Right renal pelvis (tissue), 4 donors: ENCODE measurements around the gene RBMS3. TPM values are rescaled to one million over a fixed set of nuclear protein-coding genes. Genes with fewer than 3 reads are reported as not detected.
"Not testable (repeated sequence)": the region's sequence is repeated elsewhere in the genome, so short reads cannot be mapped to it uniquely, and the experiment has no call there.

Experiments used
- DNase-seq, 4 donors: peaks; one replicate each; pipeline ENCODE4 v3.0.0-alpha.2; 2013; ENCODE audit warnings: low read depth in 4 of 4, low spot score in 3 of 4, missing footprints in 1 of 4
- polyA plus RNA-seq, 4 donors: library from polyadenylated mRNA; unstranded; fragments of 120-200 nt; gene quantifications; one replicate each; pipeline ENCODE4 v1.2.1, GENCODE V29; 2013; ENCODE audit not compliant: insufficient read length in 4 of 4

Gene RBMS3
- polyA plus RNA-seq, 4 donors: 10.3 to 15.0 (median 14.5) TPM

DNA sequence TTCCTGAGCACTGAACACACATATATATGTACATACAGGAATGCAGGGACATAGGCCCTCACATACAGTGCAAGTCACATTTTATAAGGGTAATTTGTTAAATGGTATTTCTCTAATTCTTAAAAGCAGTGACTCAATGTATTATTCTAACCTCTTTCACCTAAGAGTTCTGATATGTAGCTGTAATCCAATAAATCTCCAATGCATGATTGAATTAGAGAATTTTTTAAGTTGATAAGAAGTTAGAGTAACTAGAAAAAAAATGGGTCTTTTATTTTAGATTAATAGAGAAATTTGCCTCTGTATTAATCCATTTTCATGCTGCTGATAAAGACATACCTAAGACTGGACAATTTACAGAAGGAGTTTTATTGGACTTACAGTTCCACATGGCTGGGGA is 98.2 kb downstream of the RBMS3 start:
- DNase-seq: no peak

DNA sequence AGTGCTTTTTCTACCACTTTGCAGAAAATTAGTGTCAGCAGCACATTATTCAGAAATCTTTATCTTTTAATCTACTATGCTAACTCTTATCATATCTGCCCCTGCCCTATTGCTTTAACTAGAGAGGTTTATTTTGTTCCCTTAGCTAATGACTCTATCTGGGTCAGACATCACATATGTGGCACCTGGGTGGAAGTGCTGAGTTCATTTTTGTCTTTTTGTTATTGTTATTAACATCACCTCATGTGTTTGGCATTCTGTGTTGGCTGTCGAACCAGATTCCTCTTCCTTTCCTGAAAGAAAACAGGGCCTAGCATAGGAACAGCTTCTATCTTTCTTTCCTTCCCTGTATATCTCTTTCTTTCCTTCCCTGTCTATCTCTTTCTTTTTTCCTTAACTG is 100.7 kb downstream of the RBMS3 start:
- no peak for DNase-seq

DNA sequence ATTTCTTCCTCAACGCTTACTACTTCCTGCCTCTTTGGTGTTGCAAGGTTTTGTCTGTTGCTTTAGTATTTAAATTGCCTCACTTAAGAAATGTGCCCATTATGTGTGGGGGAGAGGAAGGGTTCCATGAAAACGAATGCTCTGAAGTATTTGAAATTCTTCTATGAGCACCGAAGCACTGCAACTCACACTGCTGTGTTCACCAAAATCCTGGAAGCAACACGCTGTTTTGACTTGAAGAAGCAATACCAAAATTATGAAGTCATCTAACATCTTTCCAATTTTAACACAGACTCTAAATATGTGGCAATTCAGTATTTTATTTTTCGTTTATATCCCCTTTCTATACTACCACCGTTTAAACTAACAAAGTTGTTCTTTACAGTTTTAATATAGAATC is 101.5 kb downstream of the RBMS3 start:
- DNase-seq: no peak

DNA sequence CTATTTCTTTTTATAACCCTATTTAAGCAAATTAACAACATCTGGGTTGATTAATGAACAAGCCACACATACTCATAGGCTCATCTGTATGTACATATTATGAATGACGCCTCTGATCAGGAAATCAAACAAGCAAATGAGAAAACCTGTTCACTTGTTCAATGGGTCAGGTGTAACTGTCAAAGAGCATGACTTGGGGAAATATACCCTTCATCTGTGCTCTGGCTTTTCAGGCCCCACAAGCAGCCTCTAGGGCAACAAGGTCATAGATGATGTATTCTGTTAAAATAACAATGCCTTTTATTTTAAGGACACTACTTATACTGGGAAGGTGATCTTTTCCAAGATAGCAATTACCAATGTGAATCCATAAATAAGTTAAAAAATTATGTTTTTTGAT is 102.0 kb downstream of the RBMS3 start:
- DNase-seq: no peak

DNA sequence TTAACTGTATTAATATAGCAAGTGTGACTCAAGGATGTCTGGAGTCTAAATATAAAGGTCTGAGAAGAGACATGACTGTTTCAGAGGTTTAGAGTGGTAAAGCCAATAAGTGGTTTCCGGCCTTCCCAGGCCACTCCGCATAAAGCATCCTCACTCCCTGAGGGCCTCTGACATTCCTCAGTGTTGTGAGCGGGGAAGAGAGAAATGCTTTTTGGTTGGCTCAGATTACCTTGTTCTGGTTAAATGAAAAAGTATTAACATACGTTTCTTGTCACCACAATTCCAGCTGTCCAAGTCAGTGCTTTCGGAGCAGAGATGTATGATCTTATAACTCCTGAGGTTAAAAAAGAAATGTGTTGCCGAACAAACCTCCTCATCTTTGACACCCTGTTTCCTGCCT is 103.8 kb downstream of the RBMS3 start:
- peak in 2 of 4 donors; percentile 11 to 22 for DNase-seq

DNA sequence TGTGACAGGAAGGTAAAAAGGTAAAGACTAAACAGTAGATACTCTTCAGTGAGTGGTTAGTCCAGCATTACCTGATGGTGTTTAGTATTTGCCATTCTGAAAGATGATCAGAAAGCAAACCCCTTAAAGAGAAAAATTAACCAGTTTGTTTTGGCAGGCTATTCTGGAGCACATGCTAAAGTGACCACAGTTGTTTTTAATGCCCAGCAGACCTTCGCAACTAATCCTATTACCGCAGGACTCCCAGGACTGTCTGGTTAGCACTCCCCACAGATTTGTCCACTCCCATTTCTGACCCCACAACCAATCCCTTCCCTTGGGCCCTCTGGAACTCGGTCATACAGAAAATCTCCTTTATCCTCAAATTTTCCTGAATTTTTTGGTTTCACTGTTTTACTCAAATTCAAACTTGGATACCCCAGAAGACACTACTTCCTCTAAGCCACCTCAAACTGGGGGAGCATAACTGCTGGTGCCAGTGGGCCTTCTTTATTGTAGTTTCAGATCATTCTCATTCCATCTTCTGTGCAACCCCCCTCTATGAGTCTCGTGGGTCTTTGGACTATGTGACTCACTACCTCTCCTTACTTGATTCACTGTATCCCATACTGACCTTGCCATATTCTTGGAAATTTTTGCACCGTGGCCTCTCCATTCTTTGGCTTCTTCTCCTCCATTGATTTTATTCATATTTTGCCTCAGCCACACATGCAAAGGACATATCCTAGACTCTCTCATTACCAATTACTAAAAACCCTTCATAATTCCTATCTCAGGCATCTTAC is 104.4 kb downstream of the RBMS3 start:
- DNase-seq: no peak

DNA sequence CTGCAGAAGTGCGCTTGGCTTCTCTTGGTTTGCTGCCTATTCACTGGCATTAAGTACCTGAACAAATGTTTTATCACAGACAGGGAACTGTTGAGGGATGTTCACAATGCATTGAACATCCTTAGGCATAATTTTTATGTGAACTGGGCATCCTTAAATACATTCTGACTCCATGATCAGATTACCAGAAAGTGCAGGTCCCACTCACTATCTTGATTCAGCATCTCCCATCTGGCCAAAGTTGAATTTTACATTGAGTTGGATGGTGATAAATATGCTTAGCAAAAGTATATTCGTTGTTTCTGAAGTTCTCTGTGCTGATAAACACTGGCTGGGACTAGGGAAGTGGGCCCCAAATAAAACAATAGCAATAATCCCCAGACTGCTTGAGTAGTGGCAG is 108.5 kb downstream of the RBMS3 start:
- DNase-seq: no peak

DNA sequence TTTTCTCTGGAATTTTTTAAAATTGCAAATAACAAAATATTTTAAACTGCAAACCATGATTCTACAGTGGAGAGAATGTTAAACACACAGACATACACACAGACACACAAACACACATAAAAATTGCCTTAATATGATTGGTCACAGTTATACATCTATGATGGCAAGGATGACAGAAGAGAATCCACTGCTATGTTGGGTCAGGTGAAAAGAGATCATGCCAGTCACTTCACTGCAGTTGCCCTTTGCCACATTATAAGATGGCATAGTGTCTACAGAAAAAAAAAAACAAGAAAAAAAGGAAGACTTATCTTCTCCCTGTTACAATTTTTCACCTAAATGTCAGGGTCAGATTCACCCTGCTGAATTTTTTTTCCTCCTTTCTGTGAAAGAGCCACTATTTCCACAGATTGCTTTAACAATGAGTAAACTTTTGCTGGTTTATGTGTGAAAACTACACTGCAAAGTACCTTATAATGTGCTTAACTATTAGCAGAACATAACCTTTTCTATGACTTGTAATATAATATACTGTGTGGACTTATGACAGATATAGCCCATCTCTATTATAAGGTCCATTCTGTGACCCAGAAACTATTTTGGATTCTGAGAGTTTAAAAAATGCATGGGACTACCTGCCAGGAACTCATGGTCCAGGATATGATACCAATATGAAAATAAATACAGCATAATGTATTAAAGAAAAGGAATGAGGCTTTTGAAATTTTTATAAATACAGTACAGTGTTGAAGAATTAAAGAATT is 111.9 kb downstream of the RBMS3 start:
- no peak for DNase-seq

DNA sequence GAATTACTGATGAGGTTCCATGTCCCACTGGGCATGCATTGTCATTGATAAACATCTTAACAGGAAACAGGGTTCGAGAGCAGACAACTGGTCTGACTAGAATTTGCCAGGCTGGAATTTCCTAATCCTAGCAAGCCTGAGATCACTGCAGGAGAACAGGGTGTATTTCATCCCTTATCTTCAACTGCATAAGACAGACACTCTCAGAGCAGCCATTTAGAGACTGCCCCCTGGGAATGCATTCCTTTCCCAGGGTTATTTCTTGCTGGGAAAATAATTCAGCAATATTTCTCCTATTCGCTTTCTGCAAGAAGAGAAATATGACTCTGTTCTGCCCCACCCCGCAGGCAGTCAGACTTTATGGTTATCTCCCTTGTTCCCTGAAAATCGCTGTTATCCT is 113.1 kb downstream of the RBMS3 start:
- not testable (repeated sequence) for DNase-seq

DNA sequence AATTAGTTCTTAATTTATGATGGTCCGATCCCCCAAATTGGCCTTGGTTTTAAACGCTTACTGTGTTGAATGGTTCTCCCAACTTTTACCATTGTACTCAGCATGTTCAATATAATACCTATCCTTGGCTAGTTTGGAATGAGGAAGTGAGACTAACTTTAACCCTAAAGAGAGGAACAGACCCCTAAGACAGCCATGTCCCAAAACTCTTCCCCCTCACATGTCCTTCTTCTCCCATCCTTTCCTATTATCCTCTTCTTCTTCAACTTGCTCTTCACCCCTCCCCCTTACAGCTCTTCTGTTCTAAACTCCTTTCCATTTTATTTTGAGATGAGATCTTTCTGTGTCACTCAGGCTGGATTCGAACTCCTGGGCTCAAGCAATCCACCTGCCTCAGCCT is 116.5 kb downstream of the RBMS3 start:
- DNase-seq: no peak

DNA sequence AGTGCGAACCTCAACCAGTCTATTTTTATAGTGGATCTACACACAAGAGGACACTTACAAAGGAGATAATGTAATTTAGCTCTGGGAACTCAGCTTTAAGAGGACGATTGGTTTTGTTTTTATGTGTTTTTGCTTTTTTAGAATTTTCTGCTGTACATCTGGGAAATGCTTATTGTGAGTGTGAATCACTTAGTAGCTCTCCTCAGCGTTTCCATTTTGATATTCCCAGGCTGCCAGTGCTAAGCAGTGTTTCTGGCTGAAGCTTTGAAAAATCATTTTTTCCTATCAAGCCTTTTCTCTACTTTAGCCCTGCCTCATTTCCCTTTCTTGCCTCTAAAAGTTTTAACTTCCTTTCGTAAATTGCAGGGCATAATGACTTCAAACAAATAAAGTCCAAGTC is 117.9 kb downstream of the RBMS3 start:
- no peak for DNase-seq

DNA sequence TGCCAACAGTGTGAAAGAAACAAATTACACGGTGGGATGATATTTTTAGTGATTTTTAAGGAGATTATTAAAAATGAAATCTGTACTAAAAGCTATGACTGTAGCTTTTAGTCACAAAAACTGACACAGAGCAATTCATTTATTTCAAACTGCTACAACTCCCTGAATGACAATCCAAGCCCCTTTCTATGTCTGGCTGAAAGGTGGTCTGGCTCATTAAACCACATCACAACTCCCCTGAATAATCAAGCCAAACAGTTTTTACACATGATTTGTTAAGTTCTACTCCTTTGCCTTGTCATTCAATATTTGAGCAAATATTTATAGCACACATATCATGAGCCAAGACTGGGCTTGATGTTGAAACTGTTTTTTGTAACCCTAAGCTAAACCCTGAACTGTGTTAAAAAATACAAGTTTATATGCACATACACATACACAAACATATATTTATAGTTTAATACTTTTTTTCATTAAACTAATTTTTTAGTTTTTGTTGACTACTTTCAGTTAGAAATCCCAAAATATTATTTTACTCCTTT is 125.5 kb downstream of the RBMS3 start:
- DNase-seq: no peak

DNA sequence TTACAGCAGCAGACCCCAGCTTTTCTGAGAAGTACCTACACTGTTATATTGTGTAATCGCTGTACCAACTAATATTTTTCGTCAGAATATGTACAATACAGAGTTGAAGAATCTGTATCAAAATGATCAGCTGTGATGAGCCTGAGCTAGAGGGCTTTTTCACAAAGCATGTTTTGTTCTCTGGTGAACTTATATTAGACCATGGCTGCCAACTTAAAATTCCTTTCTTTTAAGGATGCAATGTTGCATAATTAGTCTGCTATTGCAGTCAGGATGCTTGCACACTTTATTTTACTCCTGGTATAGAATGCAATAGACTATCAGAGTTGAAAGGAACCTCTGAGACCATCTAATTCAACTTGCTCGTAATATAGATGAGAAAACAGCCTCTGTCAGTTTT is 127.8 kb downstream of the RBMS3 start:
- no peak for DNase-seq

DNA sequence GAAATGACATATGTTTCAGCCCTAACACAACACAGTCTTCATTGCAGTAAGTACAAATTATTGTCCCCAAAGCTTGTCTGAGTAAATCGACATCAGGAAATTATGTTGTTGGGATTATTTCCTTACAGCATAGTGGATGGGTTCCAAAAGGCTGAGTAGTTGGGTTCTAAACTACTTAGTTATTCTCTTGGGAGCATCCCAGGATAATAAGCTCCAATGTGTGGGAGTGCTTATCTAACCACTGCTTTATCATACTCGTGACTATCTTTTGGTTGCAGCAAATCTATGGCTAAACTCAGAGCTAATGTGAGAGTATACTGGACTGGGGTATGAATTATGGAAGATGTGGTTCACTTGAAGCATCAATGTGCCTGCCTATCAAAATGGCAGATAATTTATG is 128.5 kb downstream of the RBMS3 start:
- no peak for DNase-seq

DNA sequence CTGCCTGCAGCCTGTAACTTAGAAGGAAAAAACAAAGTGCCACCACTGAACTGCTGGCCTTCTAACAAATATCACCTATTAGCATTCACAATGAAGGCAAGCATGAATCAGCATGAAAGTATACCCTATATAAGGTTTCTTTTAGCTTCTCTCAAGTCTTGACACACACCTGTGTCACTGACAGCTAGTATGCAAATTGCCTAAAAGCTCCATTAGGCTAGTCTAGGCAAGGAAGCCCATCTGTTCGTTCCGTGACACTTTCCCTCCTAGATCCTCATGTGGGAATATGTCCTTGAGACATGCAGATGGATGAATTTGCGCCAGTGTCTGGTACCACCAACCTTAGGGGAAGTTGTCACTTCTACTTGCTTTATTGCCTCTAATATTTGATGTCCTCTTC is 129.3 kb downstream of the RBMS3 start:
- DNase-seq: no peak

DNA sequence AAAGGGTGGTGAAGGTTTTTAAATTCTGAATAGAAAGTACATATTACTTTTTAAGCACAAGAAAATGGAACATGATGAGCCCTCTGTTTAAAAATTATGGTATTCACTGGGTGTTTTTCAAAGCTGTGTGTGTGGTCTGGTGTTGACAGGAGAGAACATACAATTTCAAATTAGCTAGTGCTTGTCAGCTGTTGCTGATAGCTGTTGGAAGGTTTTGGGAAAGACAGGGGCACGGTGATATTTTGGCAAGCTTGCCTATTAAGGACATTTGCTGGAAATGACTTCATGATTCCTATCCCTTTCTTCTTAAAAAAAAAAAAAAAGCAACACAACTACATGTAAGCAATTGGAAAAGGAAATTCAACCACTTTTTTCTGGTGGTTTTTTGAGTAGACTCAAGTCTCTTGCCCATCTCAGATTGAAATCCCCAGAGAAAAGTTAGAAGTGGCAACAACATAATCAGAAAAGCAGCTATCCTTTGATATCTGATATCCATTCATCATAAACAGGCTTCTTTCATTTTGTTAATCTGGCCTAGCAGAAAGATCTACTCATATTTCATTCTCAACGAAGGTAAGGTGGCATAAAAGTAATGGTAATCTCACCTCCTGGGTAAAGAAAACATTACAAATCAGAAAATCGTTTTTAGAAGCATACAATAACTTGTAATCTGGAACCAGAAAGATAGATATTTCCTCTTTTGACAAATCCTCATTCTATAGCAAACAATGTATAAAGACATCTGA is 130.0 kb downstream of the RBMS3 start:
- DNase-seq: no peak

DNA sequence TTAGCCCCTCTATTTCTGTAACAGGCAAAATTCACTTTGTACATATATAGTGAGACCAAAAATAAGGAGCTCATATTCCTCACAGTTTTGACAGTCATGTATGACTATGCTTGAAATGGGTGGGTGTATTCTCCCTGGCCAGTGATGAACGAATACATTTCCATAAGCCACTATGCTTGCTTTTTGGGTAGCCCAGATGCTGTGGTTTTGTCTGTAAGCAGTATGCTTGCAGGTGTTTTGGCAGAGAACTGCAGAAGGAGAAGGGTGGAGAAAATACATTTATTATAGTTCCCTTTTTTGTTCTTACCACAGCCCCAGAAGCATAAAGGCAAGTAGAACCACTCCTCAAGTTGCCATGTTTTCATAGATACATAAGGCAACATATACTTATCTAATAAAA is 131.2 kb downstream of the RBMS3 start:
- no peak for DNase-seq

DNA sequence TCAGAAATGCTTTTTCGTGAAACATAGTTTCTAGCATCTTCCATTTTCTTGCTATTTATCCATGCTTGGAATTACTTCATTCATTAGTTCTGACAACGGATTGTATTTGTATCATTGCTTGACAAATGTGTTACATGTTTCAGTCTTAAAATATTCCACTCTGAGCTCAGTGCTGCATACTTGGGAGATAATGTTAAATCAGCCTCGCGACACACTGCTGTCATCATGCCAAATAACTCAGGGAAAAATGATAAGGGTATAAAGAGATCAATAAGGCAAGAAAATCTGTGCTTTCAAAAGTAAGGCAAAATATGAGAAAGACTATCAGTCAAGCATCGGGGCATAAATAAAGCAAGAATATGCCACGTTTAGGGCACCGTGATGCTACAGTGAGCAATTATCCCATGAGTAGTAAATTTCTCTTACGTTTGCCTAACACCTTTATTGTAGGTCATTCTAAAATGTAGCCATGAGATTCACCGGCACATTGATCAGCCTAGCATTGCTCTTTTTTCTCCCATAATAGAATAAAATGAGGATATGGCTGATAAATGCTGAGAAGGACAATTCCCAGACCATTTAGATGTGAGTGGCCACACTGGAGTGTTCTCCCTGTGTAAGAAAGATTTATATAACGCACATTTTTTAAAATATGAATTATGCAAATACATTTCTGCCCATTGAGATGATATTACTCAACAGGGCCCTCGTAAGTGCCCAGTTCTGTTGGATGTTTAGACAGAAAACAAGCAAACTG is 133.8 kb downstream of the RBMS3 start:
- DNase-seq: no peak

DNA sequence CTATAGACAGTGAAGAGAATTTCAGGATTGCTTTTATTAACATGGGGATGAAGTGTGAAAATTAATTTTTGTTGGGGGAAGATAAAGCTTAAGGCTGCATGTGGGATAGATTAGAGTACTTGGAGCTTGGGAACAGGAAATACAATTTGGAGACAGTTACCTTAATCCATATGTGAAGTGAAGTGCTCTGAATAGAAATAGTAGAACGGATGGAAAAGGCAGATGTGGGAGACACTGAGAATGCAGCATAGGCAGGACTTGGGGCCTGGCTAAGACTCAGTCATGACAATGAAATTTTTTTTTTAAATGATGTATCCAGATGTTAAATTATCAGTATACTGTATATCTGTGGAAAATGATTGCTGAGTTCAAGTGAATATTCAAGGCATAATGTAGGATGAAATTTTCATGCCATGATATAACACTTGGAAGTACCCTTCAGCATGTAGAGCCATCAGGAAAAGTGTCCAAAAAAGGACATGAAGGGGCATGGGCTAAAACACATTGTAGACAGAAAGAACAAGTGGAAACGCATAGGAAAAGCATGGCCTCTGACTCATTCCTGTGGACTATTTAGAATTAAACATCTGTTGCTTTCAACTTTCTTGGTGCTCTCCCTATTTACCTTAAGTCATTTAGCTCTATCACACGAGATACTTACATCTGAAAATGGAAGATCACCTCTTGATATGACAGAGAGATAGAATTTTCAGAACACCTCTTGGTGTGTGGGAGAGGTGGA is 134.8 kb downstream of the RBMS3 start:
- DNase-seq: no peak

DNA sequence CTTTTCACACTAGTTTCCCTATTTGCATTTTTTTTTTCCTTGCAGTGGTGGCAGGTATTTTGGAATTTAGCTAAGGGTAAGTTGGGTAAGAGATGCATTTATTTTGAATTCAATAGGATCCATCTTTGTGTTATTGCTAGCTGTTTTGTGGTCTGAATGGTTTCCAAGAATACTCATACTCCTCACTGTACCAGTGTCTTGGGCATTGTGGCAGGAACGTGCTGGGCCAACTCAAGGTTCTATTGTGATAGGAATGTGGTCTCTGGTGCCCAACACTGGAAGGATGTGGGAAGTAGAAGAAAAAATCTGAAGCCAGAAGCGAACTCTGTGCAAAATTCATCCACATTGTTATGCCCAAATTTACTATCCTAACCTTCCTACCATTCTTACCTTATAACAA is 135.6 kb downstream of the RBMS3 start:
- no peak for DNase-seq
